WTC11 (cell line): ENCODE measurements around the gene CCDC134. TPM values are rescaled to one million over a fixed set of nuclear protein-coding genes. Genes with fewer than 3 reads are reported as not detected.
A peak's percentile ranks its signal among the peaks of the same experiment; 100 is the strongest.

Source experiments
- ATAC-seq: fragments of 200-7000 bp; cut with Tn5 transposase; 2 replicates; pipeline ENCODE4 v1.10.0; 2021; ENCODE audit warnings: mild to moderate bottlenecking, moderate library complexity
- CTCF ChIA-PET: fragments of 300-600 bp; sonication (Branson Sonifier 250); formaldehyde crosslinking; loops from one replicate; lab custom pipeline; 2021; ENCODE audit warnings: antibody characterized with exemption; lab: Charles Lee
- POLR2A ChIA-PET: fragments of 350-600 bp; sonication (Branson Sonifier 250); formaldehyde crosslinking; loops from one replicate; lab custom pipeline; 2021; ENCODE audit warnings: antibody characterized with exemption; lab: Charles Lee
- DNase-seq: peaks from one replicate; pipeline ENCODE4 v3.0.0; 2021; ENCODE audit warnings: low spot score
- H3K27ac Mint-ChIP-seq: 2 replicates; pipeline ENCODE4 v1.8.0; 2021; ENCODE audit warnings: mixed read lengths
- H3K27me3 Mint-ChIP-seq: 2 replicates; pipeline ENCODE4 v1.8.0; 2021; ENCODE audit warnings: low read depth, mild to moderate bottlenecking, moderate library complexity, mixed read lengths
- H3K36me3 Mint-ChIP-seq: 2 replicates; pipeline ENCODE4 v1.8.0; 2021; ENCODE audit warnings: mixed read lengths
- H3K4me1 Mint-ChIP-seq: 2 replicates; pipeline ENCODE4 v1.8.0; 2022; ENCODE audit warnings: mixed read lengths
- H3K4me3 Mint-ChIP-seq: 2 replicates; pipeline ENCODE4 v1.8.0; 2021; ENCODE audit warnings: mild to moderate bottlenecking, moderate library complexity, mixed read lengths
- H3K9me3 Mint-ChIP-seq: 2 replicates; pipeline ENCODE4 v1.8.0; 2021; ENCODE audit warnings: mixed read lengths
- ARID4B ChIP-seq: sonication (generic); formaldehyde crosslinking; IDR thresholded peaks from 2 replicates; pipeline ENCODE4 v1.8.0; 2023; ENCODE audit warnings: missing genetic modification reagents, mild to moderate bottlenecking, borderline replicate concordance
- ATF1 ChIP-seq: sonication (generic); formaldehyde crosslinking; IDR thresholded peaks from 2 replicates; pipeline ENCODE4 v1.8.1; 2023; ENCODE audit warnings: mild to moderate bottlenecking, moderate library complexity, missing genetic modification reagents
- ATF6 ChIP-seq: sonication (generic); formaldehyde crosslinking; IDR thresholded peaks from 2 replicates; pipeline ENCODE4 v1.8.1; 2023; ENCODE audit warnings: mild to moderate bottlenecking, missing genetic modification reagents
- CREB1 ChIP-seq: sonication (generic); formaldehyde crosslinking; IDR thresholded peaks from 2 replicates; pipeline ENCODE4 v1.8.0; 2023; ENCODE audit warnings: mild to moderate bottlenecking, missing genetic modification reagents
- FOXP4 ChIP-seq: sonication (generic); formaldehyde crosslinking; IDR thresholded peaks from 2 replicates; pipeline ENCODE4 v1.8.0; 2022; ENCODE audit warnings: mild to moderate bottlenecking, missing genetic modification reagents
- GABPB1 ChIP-seq: sonication (generic); formaldehyde crosslinking; IDR thresholded peaks from 2 replicates; pipeline ENCODE4 v1.8.1; 2023; ENCODE audit warnings: mild to moderate bottlenecking, missing genetic modification reagents
- GRHL2 ChIP-seq: fragments of 250-450 bp; sonication (Bioruptor Pico); IDR thresholded peaks from 2 replicates; pipeline ENCODE4 v1.8.0; 2022; ENCODE audit warnings: mild to moderate bottlenecking, moderate library complexity; ENCODE audit not compliant: insufficient replicate concordance, severe bottlenecking
- HMGA2 ChIP-seq: fragments of 250-450 bp; sonication (Bioruptor Pico); IDR thresholded peaks from 2 replicates; pipeline ENCODE4 v1.4.0; 2021; ENCODE audit warnings: mild to moderate bottlenecking, moderate library complexity
- JUN ChIP-seq: sonication (generic); formaldehyde crosslinking; IDR thresholded peaks from 2 replicates; pipeline ENCODE4 v1.8.0; 2023; ENCODE audit warnings: mild to moderate bottlenecking, missing genetic modification reagents
- NFATC4 ChIP-seq: fragments of 250-450 bp; sonication (Bioruptor Pico); IDR thresholded peaks from 2 replicates; pipeline ENCODE4 v1.9.0; 2021; ENCODE audit warnings: mild to moderate bottlenecking
- NFYB ChIP-seq: sonication (generic); formaldehyde crosslinking; conservative IDR thresholded peaks from 2 replicates; pipeline ENCODE4 v1.8.0; 2022; ENCODE audit warnings: low read depth, missing genetic modification reagents
- NR2C2 ChIP-seq: sonication (generic); formaldehyde crosslinking; IDR thresholded peaks from 2 replicates; pipeline ENCODE4 v1.8.0; 2022; ENCODE audit warnings: mild to moderate bottlenecking, missing genetic modification reagents
- SMAD3 ChIP-seq: sonication (generic); formaldehyde crosslinking; IDR thresholded peaks from 2 replicates; pipeline ENCODE4 v1.8.0; 2022; ENCODE audit warnings: missing genetic modification reagents, mild to moderate bottlenecking, borderline replicate concordance
- TEAD4 ChIP-seq: sonication (generic); formaldehyde crosslinking; IDR thresholded peaks from 2 replicates; pipeline ENCODE4 v1.8.0; 2022; ENCODE audit warnings: mild to moderate bottlenecking, missing genetic modification reagents
- USF1 ChIP-seq: sonication (generic); formaldehyde crosslinking; IDR thresholded peaks from 2 replicates; pipeline ENCODE4 v1.8.0; 2022; ENCODE audit warnings: mild to moderate bottlenecking, missing genetic modification reagents
- ZBTB21 ChIP-seq: sonication (generic); formaldehyde crosslinking; IDR thresholded peaks from 2 replicates; pipeline ENCODE4 v1.8.1; 2023; ENCODE audit warnings: mild to moderate bottlenecking, missing genetic modification reagents, borderline replicate concordance
- ZMAT4 ChIP-seq: fragments of 250-450 bp; sonication (Bioruptor Pico); IDR thresholded peaks from 2 replicates; pipeline ENCODE4 v1.9.0; 2021; ENCODE audit warnings: mild to moderate bottlenecking
- ZNF138 ChIP-seq: sonication (generic); formaldehyde crosslinking; conservative IDR thresholded peaks from 2 replicates; pipeline ENCODE4 v1.8.1; 2022; ENCODE audit warnings: mild to moderate bottlenecking, moderate library complexity, missing genetic modification reagents
- ZNF232 ChIP-seq: sonication (generic); formaldehyde crosslinking; IDR thresholded peaks from 2 replicates; pipeline ENCODE4 v1.8.0; 2022; ENCODE audit warnings: mild to moderate bottlenecking, missing genetic modification reagents
- ZNF281 ChIP-seq: sonication (generic); formaldehyde crosslinking; IDR thresholded peaks from 2 replicates; pipeline ENCODE4 v1.8.0; 2023; ENCODE audit warnings: mild to moderate bottlenecking, missing genetic modification reagents
- ZNF423 ChIP-seq: fragments of 250-450 bp; sonication (Bioruptor Pico); IDR thresholded peaks from 2 replicates; pipeline ENCODE4 v2.1.2; 2022; ENCODE audit warnings: mild to moderate bottlenecking, moderate library complexity
- ZNF671 ChIP-seq: fragments of 250-450 bp; sonication (Bioruptor Pico); IDR thresholded peaks from 2 replicates; pipeline ENCODE4 v1.8.0; 2021; ENCODE audit warnings: mild to moderate bottlenecking
- total RNA-seq: library from RNA; stranded (reverse); gene quantifications from 3 replicates; pipeline ENCODE4 v1.2.3, GENCODE V29; 2021

Gene CCDC134
- total RNA-seq, 1 experiment from 2014 or later: 19.0 TPM

- Mint-ChIP-seq H3K27ac (peak overlapping the region; percentile 73), H3K36me3 (peaks cover 18% of the 10 kb centered on the region), H3K27me3 (no peaks in the 10 kb centered on the region), H3K4me3 (no peak overlapping the region), H3K4me1 (peaks cover 20% of the 10 kb centered on the region), H3K9me3 (no peaks in the 10 kb centered on the region)
- ChIA-PET CTCF (interaction anchor here (0.8 to 2.6 kb wide), 8 partner anchors 30 to 196 kb away, joined by 3 to 33 read pairs (median 6); partner anchors contain the start of gene SREBF2), POLR2A (interaction anchor here (0.6 to 2.1 kb wide), 2 partner anchors 30 to 143 kb away, joined by 3 to 7 read pairs; partner anchors contain the start of gene SREBF2)
- DNase-seq (no peak), ATAC-seq (no peak)
- TF ChIP-seq ATF1 (no peak), ZNF281 (CRISPR knock-in tag) (no peak), ZNF423 (no peak), TEAD4 (CRISPR knock-in tag) (no peak), CREB1 (CRISPR knock-in tag) (no peak), USF1 (CRISPR knock-in tag) (no peak), GRHL2 (no peak), GABPB1 (CRISPR knock-in tag) (no peak), HMGA2 (CRISPR knock-in tag) (no peak), ZNF671 (CRISPR knock-in tag) (no peak), ARID4B (no peak), ZBTB21 (CRISPR knock-in tag) (no peak), ZMAT4 (CRISPR knock-in tag) (no peak), ZNF138 (CRISPR knock-in tag) (no peak), ZNF232 (CRISPR knock-in tag) (no peak), JUN (no peak), NFYB (CRISPR knock-in tag) (no peak)
Measured at GRCh38 chr22:41862530-41863266, 62.2 kb downstream of the CCDC134 start.

- Mint-ChIP-seq H3K4me3 (no peak overlapping the region), H3K36me3 (peaks cover 25% of the 10 kb centered on the region), H3K27me3 (no peaks in the 10 kb centered on the region), H3K4me1 (peaks cover 15% of the 10 kb centered on the region), H3K9me3 (no peaks in the 10 kb centered on the region), H3K27ac (peak overlapping the region; percentile 73; the same call in 1 of the 2 replicates)
- DNase-seq: no peak
- CTCF ChIA-PET: interaction anchor here (1.4 to 2.6 kb wide), 4 partner anchors 62 to 196 kb away, joined by 3 to 33 read pairs (median 7); no protein-coding TSS in a partner anchor
- POLR2A ChIA-PET: interaction anchor here (2.1 kb wide), 1 partner anchor 31 kb away, joined by 7 read pairs; the partner anchor contains the start of gene SREBF2
- no peak for ATAC-seq
- TF ChIP-seq SMAD3 (CRISPR knock-in tag) (no peak), FOXP4 (CRISPR knock-in tag) (no peak), NR2C2 (CRISPR knock-in tag) (no peak), NFATC4 (CRISPR knock-in tag) (no peak), ATF6 (no peak), ATF1 (no peak)
Measured at GRCh38 chr22:41863472-41863871, 63.0 kb downstream of the CCDC134 start.
